Activated T-cell treated with anti-CD3 and anti-CD28 coated beads for 4 hours (primary cell): ENCODE data around the gene RNU6-1.

ENCODE experiments used
- DNase-seq: peaks from one replicate; pipeline ENCODE4 v3.0.0-alpha.2; 2020

Gene RNU6-1

GRCh38 chr15:67855842-67856241 lies 16.0 kb upstream of the RNU6-1 start:
- no peak for DNase-seq

GRCh38 chr15:67854358-67854757 lies 14.5 kb upstream of the RNU6-1 start:
- no peak for DNase-seq

- no peak for DNase-seq
Observed at GRCh38 chr15:67853454-67853853, 13.6 kb upstream of the RNU6-1 start.

- DNase-seq, result no peak
Observed at GRCh38 chr15:67852418-67852817, 12.6 kb upstream of the RNU6-1 start.

GRCh38 chr15:67850994-67851571 lies 11.2 kb upstream of the RNU6-1 start:
- no peak for DNase-seq

GRCh38 chr15:67850336-67850735 lies 10.5 kb upstream of the RNU6-1 start:
- DNase-seq, result no peak

GRCh38 chr15:67849538-67849937 lies 9.7 kb upstream of the RNU6-1 start:
- DNase-seq, result no peak

- DNase-seq, result no peak
Observed at GRCh38 chr15:67845974-67846373, 6.1 kb upstream of the RNU6-1 start.

- DNase-seq, result no peak
Observed at GRCh38 chr15:67843571-67844387, 3.9 kb upstream of the RNU6-1 start.

GRCh38 chr15:67843092-67843501 lies 3.3 kb upstream of the RNU6-1 start:
- DNase-seq, result no peak

GRCh38 chr15:67841513-67841762 lies 1.6 kb upstream of the RNU6-1 start:
- no peak for DNase-seq

- DNase-seq, result no peak
Observed at GRCh38 chr15:67840749-67841512, 1.1 kb upstream of the RNU6-1 start.

- no peak for DNase-seq
Observed at GRCh38 chr15:67839499-67839928, 331 bp downstream of the RNU6-1 start.

- no peak for DNase-seq
Observed at GRCh38 chr15:67838789-67839332, 984 bp downstream of the RNU6-1 start.

GRCh38 chr15:67836955-67837354 lies 2.9 kb downstream of the RNU6-1 start:
- no peak for DNase-seq

- DNase-seq, result peak; percentile 41
Observed at GRCh38 chr15:67836477-67836876, 3.4 kb downstream of the RNU6-1 start.

- DNase-seq, result no peak
Observed at GRCh38 chr15:67836134-67836455, 3.8 kb downstream of the RNU6-1 start.

- no peak for DNase-seq
Observed at GRCh38 chr15:67835297-67836133, 4.3 kb downstream of the RNU6-1 start.

- no peak for DNase-seq
Observed at GRCh38 chr15:67834581-67835296, 5.1 kb downstream of the RNU6-1 start.

- no peak for DNase-seq
Observed at GRCh38 chr15:67833710-67834511, 5.9 kb downstream of the RNU6-1 start.

GRCh38 chr15:67832897-67833709 lies 6.7 kb downstream of the RNU6-1 start:
- DNase-seq, result no peak
